HepG2 (cell line): ENCODE data around the gene ANKRA2.

Experiments used
- EEA1 ChIP-seq: sonication (generic); formaldehyde crosslinking; IDR thresholded peaks from 2 replicates; pipeline ENCODE4 v1.5.1; 2020; ENCODE audit warnings: mild to moderate bottlenecking, missing genetic modification reagents, borderline replicate concordance
- GTF2F1 ChIP-seq: fragments of 150-350 bp; IDR thresholded peaks from 2 replicates; pipeline ENCODE4 v1.6.1; 2014; ENCODE audit warnings: low read length
- NFE2L2 ChIP-seq: fragments of 150-350 bp; IDR thresholded peaks from 2 replicates; pipeline ENCODE4 v1.6.1; 2014; ENCODE audit warnings: low read length
- RAD21 ChIP-seq: fragments of 450-650 bp; formaldehyde crosslinking; IDR thresholded peaks from 2 replicates; pipeline ENCODE4 v1.5.0; 2020; ENCODE audit warnings: mild to moderate bottlenecking
- SCMH1 ChIP-seq: sonication (generic); formaldehyde crosslinking; IDR thresholded peaks from 2 replicates; pipeline ENCODE4 v1.9.0; 2021; ENCODE audit warnings: missing genetic modification reagents, mild to moderate bottlenecking, borderline replicate concordance
- TAF1 ChIP-seq: sonication (generic); formaldehyde crosslinking; IDR thresholded peaks from 2 replicates; pipeline ENCODE4 v1.4.0; 2020; ENCODE audit warnings: missing genetic modification reagents
- ZKSCAN8 ChIP-seq: IDR thresholded peaks from 2 replicates; pipeline ENCODE4 v1.6.1; 2016; ENCODE audit warnings: borderline replicate concordance, missing genetic modification reagents, missing compliant biosample characterization
- TF ChIP-seq, protein P1 (sequence below): sonication (generic); formaldehyde crosslinking; IDR thresholded peaks from 2 replicates; pipeline ENCODE4 v1.5.0; 2020; ENCODE audit warnings: mild to moderate bottlenecking, missing genetic modification reagents, moderate library complexity

DNA sequence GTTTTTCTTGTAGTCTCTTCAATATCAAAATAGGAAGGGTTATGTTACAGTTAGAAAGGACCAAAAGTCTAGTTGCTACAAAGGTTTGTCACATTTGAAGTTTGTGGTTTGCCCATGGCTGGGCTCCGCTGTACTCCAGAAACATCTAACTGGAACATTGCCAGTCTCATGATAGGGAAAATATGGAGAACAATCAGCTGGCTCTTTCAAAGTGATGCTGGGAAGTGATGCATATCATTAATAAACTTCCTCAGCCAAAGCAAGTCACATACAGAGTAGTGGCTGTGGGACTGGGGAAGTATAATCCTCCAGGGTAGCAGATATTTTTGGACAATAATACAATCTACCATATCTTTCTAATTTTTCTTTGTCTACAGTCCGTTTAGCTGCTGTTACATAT is 58.4 kb downstream of the ANKRA2 start:
- TF ChIP-seq ZKSCAN8 (CRISPR knock-in tag): no peak
- TF ChIP-seq TAF1 (CRISPR knock-in tag): no peak
- no peak for TF ChIP-seq NFE2L2
- TF ChIP-seq, protein P1, sequence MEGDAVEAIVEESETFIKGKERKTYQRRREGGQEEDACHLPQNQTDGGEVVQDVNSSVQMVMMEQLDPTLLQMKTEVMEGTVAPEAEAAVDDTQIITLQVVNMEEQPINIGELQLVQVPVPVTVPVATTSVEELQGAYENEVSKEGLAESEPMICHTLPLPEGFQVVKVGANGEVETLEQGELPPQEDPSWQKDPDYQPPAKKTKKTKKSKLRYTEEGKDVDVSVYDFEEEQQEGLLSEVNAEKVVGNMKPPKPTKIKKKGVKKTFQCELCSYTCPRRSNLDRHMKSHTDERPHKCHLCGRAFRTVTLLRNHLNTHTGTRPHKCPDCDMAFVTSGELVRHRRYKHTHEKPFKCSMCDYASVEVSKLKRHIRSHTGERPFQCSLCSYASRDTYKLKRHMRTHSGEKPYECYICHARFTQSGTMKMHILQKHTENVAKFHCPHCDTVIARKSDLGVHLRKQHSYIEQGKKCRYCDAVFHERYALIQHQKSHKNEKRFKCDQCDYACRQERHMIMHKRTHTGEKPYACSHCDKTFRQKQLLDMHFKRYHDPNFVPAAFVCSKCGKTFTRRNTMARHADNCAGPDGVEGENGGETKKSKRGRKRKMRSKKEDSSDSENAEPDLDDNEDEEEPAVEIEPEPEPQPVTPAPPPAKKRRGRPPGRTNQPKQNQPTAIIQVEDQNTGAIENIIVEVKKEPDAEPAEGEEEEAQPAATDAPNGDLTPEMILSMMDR (CRISPR knock-in tag): no peak
- TF ChIP-seq SCMH1 (CRISPR knock-in tag): no peak
- no peak for TF ChIP-seq EEA1 (CRISPR knock-in tag)
- TF ChIP-seq RAD21: no peak
- TF ChIP-seq GTF2F1: no peak
